Rectal smooth muscle tissue (tissue), 1 donor: ENCODE measurements around the gene BRCA2.

Experiments used
- H3K27ac ChIP-seq: one replicate; pipeline ENCODE4 v1.7.0; 2013; ENCODE audit warnings: low read depth, low read length, inconsistent platforms
- H3K27me3 ChIP-seq: one replicate; pipeline ENCODE4 v1.7.0; 2013; ENCODE audit warnings: low read length; ENCODE audit not compliant: control insufficient read depth, insufficient read depth
- H3K36me3 ChIP-seq: one replicate; pipeline ENCODE4 v1.7.0; 2013; ENCODE audit warnings: low read length; ENCODE audit not compliant: control insufficient read depth, insufficient read depth
- H3K4me1 ChIP-seq: one replicate; pipeline ENCODE4 v1.7.0; 2013; ENCODE audit warnings: low read length; ENCODE audit not compliant: control insufficient read depth, insufficient read depth
- H3K4me3 ChIP-seq: one replicate; pipeline ENCODE4 v1.7.0; 2013; ENCODE audit warnings: low read length
- H3K9ac ChIP-seq: one replicate; pipeline ENCODE4 v1.7.0; 2013; ENCODE audit warnings: low read length

Gene BRCA2, protein sequence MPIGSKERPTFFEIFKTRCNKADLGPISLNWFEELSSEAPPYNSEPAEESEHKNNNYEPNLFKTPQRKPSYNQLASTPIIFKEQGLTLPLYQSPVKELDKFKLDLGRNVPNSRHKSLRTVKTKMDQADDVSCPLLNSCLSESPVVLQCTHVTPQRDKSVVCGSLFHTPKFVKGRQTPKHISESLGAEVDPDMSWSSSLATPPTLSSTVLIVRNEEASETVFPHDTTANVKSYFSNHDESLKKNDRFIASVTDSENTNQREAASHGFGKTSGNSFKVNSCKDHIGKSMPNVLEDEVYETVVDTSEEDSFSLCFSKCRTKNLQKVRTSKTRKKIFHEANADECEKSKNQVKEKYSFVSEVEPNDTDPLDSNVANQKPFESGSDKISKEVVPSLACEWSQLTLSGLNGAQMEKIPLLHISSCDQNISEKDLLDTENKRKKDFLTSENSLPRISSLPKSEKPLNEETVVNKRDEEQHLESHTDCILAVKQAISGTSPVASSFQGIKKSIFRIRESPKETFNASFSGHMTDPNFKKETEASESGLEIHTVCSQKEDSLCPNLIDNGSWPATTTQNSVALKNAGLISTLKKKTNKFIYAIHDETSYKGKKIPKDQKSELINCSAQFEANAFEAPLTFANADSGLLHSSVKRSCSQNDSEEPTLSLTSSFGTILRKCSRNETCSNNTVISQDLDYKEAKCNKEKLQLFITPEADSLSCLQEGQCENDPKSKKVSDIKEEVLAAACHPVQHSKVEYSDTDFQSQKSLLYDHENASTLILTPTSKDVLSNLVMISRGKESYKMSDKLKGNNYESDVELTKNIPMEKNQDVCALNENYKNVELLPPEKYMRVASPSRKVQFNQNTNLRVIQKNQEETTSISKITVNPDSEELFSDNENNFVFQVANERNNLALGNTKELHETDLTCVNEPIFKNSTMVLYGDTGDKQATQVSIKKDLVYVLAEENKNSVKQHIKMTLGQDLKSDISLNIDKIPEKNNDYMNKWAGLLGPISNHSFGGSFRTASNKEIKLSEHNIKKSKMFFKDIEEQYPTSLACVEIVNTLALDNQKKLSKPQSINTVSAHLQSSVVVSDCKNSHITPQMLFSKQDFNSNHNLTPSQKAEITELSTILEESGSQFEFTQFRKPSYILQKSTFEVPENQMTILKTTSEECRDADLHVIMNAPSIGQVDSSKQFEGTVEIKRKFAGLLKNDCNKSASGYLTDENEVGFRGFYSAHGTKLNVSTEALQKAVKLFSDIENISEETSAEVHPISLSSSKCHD (N-terminal part only)

DNA sequence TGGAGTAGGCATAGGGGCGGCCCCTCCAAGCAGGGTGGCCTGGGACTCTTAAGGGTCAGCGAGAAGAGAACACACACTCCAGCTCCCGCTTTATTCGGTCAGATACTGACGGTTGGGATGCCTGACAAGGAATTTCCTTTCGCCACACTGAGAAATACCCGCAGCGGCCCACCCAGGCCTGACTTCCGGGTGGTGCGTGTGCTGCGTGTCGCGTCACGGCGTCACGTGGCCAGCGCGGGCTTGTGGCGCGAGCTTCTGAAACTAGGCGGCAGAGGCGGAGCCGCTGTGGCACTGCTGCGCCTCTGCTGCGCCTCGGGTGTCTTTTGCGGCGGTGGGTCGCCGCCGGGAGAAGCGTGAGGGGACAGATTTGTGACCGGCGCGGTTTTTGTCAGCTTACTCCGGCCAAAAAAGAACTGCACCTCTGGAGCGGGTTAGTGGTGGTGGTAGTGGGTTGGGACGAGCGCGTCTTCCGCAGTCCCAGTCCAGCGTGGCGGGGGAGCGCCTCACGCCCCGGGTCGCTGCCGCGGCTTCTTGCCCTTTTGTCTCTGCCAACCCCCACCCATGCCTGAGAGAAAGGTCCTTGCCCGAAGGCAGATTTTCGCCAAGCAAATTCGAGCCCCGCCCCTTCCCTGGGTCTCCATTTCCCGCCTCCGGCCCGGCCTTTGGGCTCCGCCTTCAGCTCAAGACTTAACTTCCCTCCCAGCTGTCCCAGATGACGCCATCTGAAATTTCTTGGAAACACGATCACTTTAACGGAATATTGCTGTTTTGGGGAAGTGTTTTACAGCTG is at the start of gene BRCA2, which contains the start of gene ZAR1L:
Gene BRCA2, plus strand, starts transcription at position 271 of the 790 bp plus-strand sequence. CDS start 953 bp downstream, outside the sequence.
Gene ZAR1L, minus strand, starts transcription at position 126 of the 790 bp plus-strand sequence. CDS start 3,438 bp downstream, outside the sequence.
- H3K27me3 ChIP-seq, result no peaks in the 10 kb centered on the region
- H3K27ac ChIP-seq, result peak within 1 kb of the TSS; percentile 92
- H3K9ac ChIP-seq, result peak within 1 kb of the TSS; percentile 66
- peak within 1 kb of the TSS; percentile 85 for H3K4me3 ChIP-seq
- no peaks in the 10 kb centered on the region for H3K36me3 ChIP-seq
- no peaks in the 10 kb centered on the region for H3K4me1 ChIP-seq

DNA sequence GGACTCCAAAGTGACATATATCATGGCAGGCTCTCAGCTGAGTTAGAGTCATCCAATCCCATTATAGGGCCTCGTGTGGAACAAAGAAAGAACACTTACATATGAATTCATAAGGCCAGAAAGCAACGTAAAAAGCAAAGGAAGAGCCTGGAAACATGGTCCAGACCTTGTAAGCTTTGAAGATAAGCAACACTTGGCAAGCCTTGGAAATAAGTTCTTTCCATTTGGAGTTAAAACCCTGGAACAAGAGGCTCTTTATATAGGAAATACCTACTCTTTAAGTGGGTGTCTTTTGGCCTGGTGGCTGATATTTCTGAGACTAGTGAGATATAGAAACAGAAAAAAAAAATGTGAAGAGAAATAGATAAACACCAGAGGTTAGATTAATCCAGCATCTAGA is 49.6 kb upstream of the BRCA2 start:
- Histone ChIP-seq H3K4me1 (peaks cover 10% of the 10 kb centered on the region), H3K4me3 (no peak overlapping the region), H3K9ac (no peak overlapping the region), H3K27ac (no peak overlapping the region), H3K36me3 (peaks cover 8% of the 10 kb centered on the region), H3K27me3 (no peaks in the 10 kb centered on the region)

DNA sequence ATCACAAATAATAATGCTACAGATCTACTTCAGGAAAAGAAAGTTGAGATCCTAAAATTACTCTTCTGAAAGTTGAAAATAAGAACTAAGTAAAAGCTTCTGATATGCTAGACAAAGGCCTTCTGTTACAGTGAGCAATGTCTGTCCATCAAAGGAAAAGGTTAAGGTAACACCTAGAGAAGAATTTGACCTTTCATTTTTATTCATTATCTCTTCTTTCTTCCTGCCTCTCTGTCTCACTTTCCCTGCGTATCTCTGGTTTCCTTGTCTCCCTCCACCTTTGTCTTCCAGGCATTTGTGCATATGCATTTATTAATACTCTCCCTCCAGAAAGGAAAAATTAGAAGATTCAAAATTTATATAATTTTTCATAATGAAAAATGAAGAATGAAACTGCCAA is 49.2 kb upstream of the BRCA2 start:
- Histone ChIP-seq H3K27ac (no peak overlapping the region), H3K27me3 (no peaks in the 10 kb centered on the region), H3K36me3 (peaks cover 8% of the 10 kb centered on the region)

DNA sequence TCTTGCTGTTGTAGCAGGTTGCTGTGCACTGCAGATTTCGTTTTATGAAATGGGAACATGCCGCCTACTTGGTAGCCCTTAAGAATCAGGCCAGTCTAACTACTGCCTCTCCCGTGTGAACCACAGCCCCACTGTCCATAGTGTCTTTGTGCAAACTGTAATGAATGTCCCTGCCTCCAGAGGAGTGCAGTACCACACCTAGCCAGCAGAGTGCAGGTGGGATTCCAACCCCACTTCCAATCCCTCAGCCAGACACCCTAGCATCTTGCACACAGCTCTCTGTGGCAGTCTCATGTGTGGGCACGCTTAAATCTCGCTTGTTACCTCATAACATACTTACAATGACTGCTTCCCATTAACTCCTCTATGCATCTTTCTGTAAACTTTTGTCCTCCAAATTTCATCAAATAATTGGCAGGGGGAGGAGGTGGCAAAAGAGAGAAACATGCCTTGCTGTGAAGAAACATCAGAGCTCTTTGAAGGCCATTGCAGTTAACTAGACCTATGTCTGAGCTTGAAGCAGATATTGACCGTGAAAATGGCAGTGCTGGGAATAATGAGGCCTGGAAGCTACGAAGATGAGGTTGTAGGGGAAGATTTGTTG is 47.4 kb upstream of the BRCA2 start:
- no peak overlapping the region for H3K4me3 ChIP-seq
- H3K27me3 ChIP-seq, result no peaks in the 10 kb centered on the region
- no peak overlapping the region for H3K9ac ChIP-seq
- H3K4me1 ChIP-seq, result peaks cover 2% of the 10 kb centered on the region
- no peak overlapping the region for H3K27ac ChIP-seq
- peaks cover 8% of the 10 kb centered on the region for H3K36me3 ChIP-seq

More for the DNA sequence above, 49.2 kb upstream of the BRCA2 start:
- Histone ChIP-seq H3K9ac (no peak overlapping the region), H3K4me1 (peaks cover 10% of the 10 kb centered on the region), H3K4me3 (no peak overlapping the region)

DNA sequence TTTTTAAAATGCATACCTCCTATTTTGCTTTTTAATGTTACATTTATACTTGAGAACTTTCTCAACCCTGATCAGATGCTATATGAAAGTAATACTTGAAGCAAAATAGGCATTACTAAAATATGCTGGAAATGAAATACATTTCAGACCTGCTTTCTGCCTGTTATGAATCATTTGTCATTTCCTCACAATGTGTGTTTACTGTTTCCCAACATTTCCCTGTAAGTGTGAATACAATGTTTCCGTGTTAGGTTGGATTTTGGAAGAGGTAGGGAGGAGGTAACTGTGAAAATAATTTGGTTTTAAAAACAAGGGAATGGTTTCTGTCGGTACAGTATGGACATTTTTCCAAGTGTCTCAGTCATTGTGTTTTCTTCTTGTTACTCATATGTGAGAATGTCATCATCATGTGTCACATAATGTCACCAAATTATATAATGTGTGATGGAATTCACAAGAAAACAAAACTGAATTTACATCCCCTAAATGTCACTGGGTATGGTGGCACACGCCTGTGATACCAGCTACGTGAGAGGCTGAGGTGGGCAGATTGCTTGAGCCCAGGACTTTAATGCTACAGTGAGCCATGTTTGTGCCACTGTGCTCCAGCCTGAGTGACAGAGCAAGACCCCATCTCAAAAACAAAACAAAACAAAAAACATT is 43.2 kb upstream of the BRCA2 start:
- Histone ChIP-seq H3K9ac (no peak overlapping the region), H3K27me3 (no peaks in the 10 kb centered on the region), H3K4me1 (no peaks in the 10 kb centered on the region), H3K4me3 (no peak overlapping the region), H3K27ac (no peak overlapping the region), H3K36me3 (peaks cover 8% of the 10 kb centered on the region)

DNA sequence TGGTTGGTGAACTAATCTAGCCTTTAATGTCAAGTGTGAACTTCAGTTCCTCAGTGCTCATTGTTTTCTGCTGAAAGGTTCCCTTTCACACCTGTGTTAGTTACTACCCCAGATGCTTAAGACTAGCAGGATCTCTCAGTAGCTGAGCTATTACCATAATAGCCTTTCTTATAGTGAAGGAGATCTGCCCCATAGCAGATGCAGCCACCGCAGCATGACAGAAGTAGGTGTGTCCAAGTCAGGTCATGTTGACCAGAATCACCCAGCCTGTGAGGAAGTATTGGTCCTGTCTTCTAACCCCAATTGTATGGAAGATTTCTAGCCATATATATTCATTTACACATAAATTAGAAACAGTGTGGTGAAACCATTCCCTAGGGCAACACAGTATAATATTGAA is 37.5 kb upstream of the BRCA2 start:
- Histone ChIP-seq H3K27me3 (no peaks in the 10 kb centered on the region), H3K4me3 (no peak overlapping the region), H3K27ac (no peak overlapping the region), H3K36me3 (peaks cover 6% of the 10 kb centered on the region), H3K4me1 (no peaks in the 10 kb centered on the region), H3K9ac (no peak overlapping the region)

DNA sequence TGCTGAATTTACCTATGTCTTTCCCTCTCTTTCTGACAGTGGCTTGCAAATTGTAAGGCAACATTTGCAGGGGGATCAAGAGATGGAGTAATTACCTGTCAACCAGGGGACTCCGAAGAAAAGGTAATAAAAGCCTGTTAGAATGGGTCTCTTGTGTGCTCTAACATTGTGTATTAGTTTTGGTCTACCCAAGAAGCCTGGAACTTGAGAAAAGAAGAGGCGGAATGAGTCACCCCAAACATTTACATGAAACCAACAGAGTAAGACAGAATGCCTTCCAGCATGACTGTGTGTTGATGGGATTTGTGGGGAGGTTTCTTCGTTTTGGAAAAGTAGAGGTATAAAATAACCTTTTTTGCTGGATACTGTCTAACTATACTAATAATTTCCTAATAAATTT is 36.9 kb upstream of the BRCA2 start:
- no peak overlapping the region for H3K27ac ChIP-seq
- no peak overlapping the region for H3K9ac ChIP-seq
- H3K4me1 ChIP-seq, result no peaks in the 10 kb centered on the region
- no peak overlapping the region for H3K4me3 ChIP-seq
- peaks cover 6% of the 10 kb centered on the region for H3K36me3 ChIP-seq
- H3K27me3 ChIP-seq, result no peaks in the 10 kb centered on the region

DNA sequence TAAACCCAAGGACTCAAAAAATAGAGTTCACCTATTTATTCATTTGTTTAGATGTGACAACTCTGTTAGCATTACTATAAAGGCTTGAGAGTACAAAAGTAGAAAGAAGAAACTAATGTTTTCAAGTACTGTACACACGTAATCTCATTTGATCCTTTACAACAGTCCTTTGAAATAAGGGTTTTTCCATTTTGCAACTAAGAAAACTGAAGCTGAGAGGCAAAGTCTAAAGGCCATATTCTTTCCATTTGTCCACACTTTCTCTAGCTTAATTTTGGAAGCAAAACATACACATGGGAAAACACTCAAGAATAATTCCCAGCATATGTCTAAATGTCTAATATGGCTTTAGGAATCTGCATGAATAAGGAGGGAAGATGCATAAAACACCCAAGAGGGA is 34.2 kb upstream of the BRCA2 start:
- Histone ChIP-seq H3K4me1 (peaks cover 11% of the 10 kb centered on the region), H3K9ac (no peak overlapping the region), H3K4me3 (no peak overlapping the region), H3K27ac (no peak overlapping the region), H3K36me3 (peaks cover 6% of the 10 kb centered on the region), H3K27me3 (no peaks in the 10 kb centered on the region)

DNA sequence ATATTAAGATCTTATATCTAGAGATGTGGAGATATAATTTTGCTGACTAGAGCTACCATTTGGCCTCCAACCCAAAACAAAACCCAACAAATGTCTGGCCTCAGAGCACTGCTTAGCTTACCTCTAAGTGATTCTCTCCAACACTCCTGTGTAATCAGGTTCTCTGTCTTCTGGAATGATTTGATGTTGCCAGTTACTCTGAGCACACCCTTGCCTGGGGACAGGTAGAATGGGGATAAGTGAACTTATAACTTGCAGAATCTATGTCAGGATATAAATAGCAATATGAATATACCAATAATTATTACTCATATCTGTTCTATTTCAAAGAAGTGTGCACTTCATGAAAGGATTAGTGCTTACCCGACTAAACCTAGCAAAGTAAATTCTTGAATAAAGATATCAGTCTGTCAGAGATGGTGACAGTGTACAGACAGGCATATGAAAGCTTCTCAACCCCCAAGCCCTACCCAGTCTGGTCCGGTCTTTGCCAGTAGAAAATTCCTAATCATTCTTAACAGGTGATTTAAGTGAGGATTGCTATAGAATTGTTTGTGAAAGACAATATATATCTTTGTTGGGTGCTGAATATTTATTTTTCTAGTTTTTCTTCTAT is 33.1 kb upstream of the BRCA2 start:
- Histone ChIP-seq H3K27ac (no peak overlapping the region), H3K36me3 (peaks cover 1% of the 10 kb centered on the region), H3K27me3 (no peaks in the 10 kb centered on the region), H3K9ac (no peak overlapping the region), H3K4me3 (no peak overlapping the region), H3K4me1 (peaks cover 11% of the 10 kb centered on the region)

DNA sequence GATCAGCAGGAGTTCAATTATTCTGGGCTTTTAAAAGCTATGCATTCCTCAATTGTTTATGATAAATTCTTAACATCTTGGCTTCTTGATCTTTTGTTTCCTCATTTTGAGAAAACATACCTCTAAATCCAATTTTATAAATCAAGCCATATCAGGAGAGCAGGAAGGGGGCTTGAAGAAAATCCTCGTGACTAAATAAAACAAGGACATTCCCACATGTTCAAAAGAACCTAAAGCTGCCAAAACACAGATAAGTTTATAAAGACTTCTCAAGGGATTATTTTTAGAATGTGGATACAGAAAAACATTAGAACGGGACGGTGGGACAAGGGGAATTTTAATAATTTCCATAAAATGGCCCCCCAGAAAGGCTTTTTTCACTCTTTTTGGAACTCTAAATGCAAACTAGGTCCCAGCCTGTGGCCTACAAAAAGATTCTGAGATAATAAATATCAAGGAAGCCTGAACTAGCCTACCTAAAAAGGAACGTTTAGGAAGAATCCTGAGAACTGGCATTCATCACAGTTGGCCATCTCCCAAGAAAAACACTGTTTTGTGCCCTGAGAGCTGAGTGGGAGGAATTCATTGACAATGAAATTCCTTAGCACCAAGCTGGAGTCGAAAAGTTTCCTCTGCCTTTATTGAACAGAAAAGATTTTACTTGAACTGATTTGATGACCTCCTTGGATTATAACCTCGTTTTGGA is 30.2 kb upstream of the BRCA2 start:
- no peak overlapping the region for H3K4me3 ChIP-seq
- no peak overlapping the region for H3K9ac ChIP-seq
- no peaks in the 10 kb centered on the region for H3K36me3 ChIP-seq
- peak overlapping the region; percentile 78 for H3K27ac ChIP-seq
- peaks cover 11% of the 10 kb centered on the region for H3K4me1 ChIP-seq
- H3K27me3 ChIP-seq, result no peaks in the 10 kb centered on the region
